Testis (tissue), 3 donors: ENCODE data around the gene CEP68. TPM values are rescaled to one million over a fixed set of nuclear protein-coding genes. Genes with fewer than 3 reads are reported as not detected.

Experiments
- DNase-seq: peaks from one replicate; pipeline ENCODE4 v3.0.0-alpha.2; 2019
- H3K27ac ChIP-seq, 2 donors: fragments of 200-600 bp; sonication (generic); one replicate each; pipeline ENCODE4 v1.5.1; 2019
- H3K27me3 ChIP-seq: fragments of 200-600 bp; sonication (generic); one replicate; pipeline ENCODE4 v1.5.1; 2019
- H3K36me3 ChIP-seq: fragments of 200-600 bp; sonication (generic); one replicate; pipeline ENCODE4 v1.5.1; 2017; ENCODE audit warnings: low read depth; ENCODE audit errors: missing control alignments
- H3K4me1 ChIP-seq: fragments of 200-600 bp; sonication (generic); one replicate; pipeline ENCODE4 v1.5.1; 2019
- H3K4me3 ChIP-seq, 2 donors: fragments of 200-600 bp; sonication (generic); one replicate each; pipeline ENCODE4 v1.5.1; 2017 to 2019
- H3K9me3 ChIP-seq: fragments of 200-600 bp; sonication (generic); one replicate; pipeline ENCODE4 v1.5.1; 2017
- CTCF ChIP-seq, 3 experiments: fragments of 450-650 bp in 2 of 3; fragments of 200-600 bp in 1 of 3; sonication (generic) in 1 of 3; IDR thresholded peaks; one replicate each; pipeline ENCODE4 v1.5.1; 2016 to 2019; ENCODE audit warnings: antibody characterized with exemption in 3 of 3, mild to moderate bottlenecking in 2 of 3, moderate library complexity in 1 of 3
- POLR2A ChIP-seq: fragments of 450-650 bp; IDR thresholded peaks from one replicate; pipeline ENCODE4 v1.6.1; 2017; ENCODE audit warnings: antibody characterized with exemption, mild to moderate bottlenecking, moderate library complexity
- WGBS, 2 donors: methylation state at CpG; one replicate each; pipeline ENCODE4 v1.1.5; 2018; 5-methylcytosine and 5-hydroxymethylcytosine counted together
- intact Hi-C: fragments of 100-400 bp; cut with DNase I; formaldehyde crosslinking; loops from one replicate; pipeline ENCODE4 v1.15.1; 2023; ENCODE audit warnings: low total_unique reads
- polyA plus RNA-seq: library from polyadenylated mRNA; stranded (reverse); fragments of 350-450 nt; fragmentation: Illumina TruSeq; extraction: RNeasy Lipid Tissue Mini Kit (QIAGEN cat#74804); gene quantifications from one replicate; pipeline ENCODE4 v1.2.3, GENCODE V29; 2014; ENCODE audit warnings: low read depth, low replicate concordance; ENCODE audit not compliant: insufficient read depth
- total RNA-seq, 2 donors: library from RNA; depleted of rRNA; stranded (reverse); fragments of >200 nt; gene quantifications; one replicate each; pipeline ENCODE4 v1.2.3, GENCODE V29; 2016

Gene CEP68
- total and polyA plus RNA-seq, 3 donors from 2014 or later: 13.3 to 28.2 (median 25.9) TPM

GRCh38 chr2:65020943-65021528, 35.2 kb upstream of the CEP68 start:
- TF ChIP-seq POLR2A (no peak), CTCF (IDR thresholded peaks at IDR 0.05) (no peak)
- H3K4me1 ChIP-seq: no peaks in the 10 kb centered on the region
- H3K27ac ChIP-seq: no peak overlapping the region
- 87 to 91% methylated on average over 7 to 9 of the region's 11 CpGs for WGBS, 2 donors
- intact Hi-C loops: no loop called here
- DNase-seq: no peak
- no peaks in the 10 kb centered on the region for H3K9me3 ChIP-seq
- H3K27me3 ChIP-seq: no peaks in the 10 kb centered on the region
- H3K36me3 ChIP-seq: no peaks in the 10 kb centered on the region
- no peak overlapping the region for H3K4me3 ChIP-seq

GRCh38 chr2:65021709-65022108, 34.5 kb upstream of the CEP68 start:
- Histone ChIP-seq H3K27me3 (no peaks in the 10 kb centered on the region), H3K4me3 (no peak overlapping the region), H3K9me3 (no peaks in the 10 kb centered on the region), H3K36me3 (no peaks in the 10 kb centered on the region), H3K27ac (no peak overlapping the region), H3K4me1 (no peaks in the 10 kb centered on the region)
- WGBS, 2 donors: 69 to 73% methylated on average over 4 of the region's 4 CpGs
- intact Hi-C loops: no loop called here
- DNase-seq: no peak
- TF ChIP-seq POLR2A (no peak), CTCF (IDR thresholded peaks at IDR 0.05) (no peak)

- DNase-seq: no peak
- H3K27ac ChIP-seq: no peak overlapping the region
- 91% methylated on average over 6 of the region's 6 CpGs for WGBS, 2 donors
- H3K4me1 ChIP-seq: no peaks in the 10 kb centered on the region
- intact Hi-C loops: no loop called here
- no peaks in the 10 kb centered on the region for H3K36me3 ChIP-seq
- no peak overlapping the region for H3K4me3 ChIP-seq
- no peaks in the 10 kb centered on the region for H3K9me3 ChIP-seq
- TF ChIP-seq CTCF (IDR thresholded peaks at IDR 0.05) (no peak), POLR2A (no peak)
- H3K27me3 ChIP-seq: no peaks in the 10 kb centered on the region
Measured at GRCh38 chr2:65022189-65022588, 34.0 kb upstream of the CEP68 start.

- Histone ChIP-seq H3K36me3 (no peaks in the 10 kb centered on the region), H3K4me1 (no peaks in the 10 kb centered on the region), H3K9me3 (no peaks in the 10 kb centered on the region), H3K4me3 (no peak overlapping the region), H3K27me3 (no peaks in the 10 kb centered on the region), H3K27ac (no peak overlapping the region)
- intact Hi-C loops: no loop called here
- DNase-seq: no peak
- WGBS, 2 donors: 91 to 97% methylated on average over 8 of the region's 8 CpGs
- TF ChIP-seq POLR2A: no peak
Measured at GRCh38 chr2:65023742-65024141, 32.5 kb upstream of the CEP68 start.

GRCh38 chr2:65024149-65024829, 31.9 kb upstream of the CEP68 start:
- no peaks in the 10 kb centered on the region for H3K36me3 ChIP-seq
- no peak for DNase-seq
- WGBS, 2 donors: 88 to 94% methylated on average over 6 to 7 of the region's 7 CpGs
- no peak overlapping the region for H3K4me3 ChIP-seq
- TF ChIP-seq CTCF (IDR thresholded peaks at IDR 0.05): no peak
- no peak for TF ChIP-seq POLR2A
- H3K27me3 ChIP-seq: no peaks in the 10 kb centered on the region
- H3K4me1 ChIP-seq: no peaks in the 10 kb centered on the region
- intact Hi-C loops: no loop called here
- no peak overlapping the region for H3K27ac ChIP-seq
- H3K9me3 ChIP-seq: no peaks in the 10 kb centered on the region
